Ascending aorta (tissue), 2 donors: ENCODE results near the gene MSX1. TPM values are rescaled to one million over a fixed set of nuclear protein-coding genes. Genes with fewer than 3 reads are reported as not detected.

ENCODE experiments used
- DNase-seq, 2 donors: peaks; one replicate each; pipeline ENCODE4 v3.0.0-alpha.2; 2019; ENCODE audit warnings: low spot score in 2 of 2
- H3K27ac ChIP-seq, 2 donors: fragments of 200-600 bp; sonication (generic); one replicate each; pipeline ENCODE4 v1.5.1; 2016 to 2017; ENCODE audit warnings: mild to moderate bottlenecking in 1 of 2
- H3K27me3 ChIP-seq: fragments of 200-600 bp; sonication (generic); one replicate; pipeline ENCODE4 v1.5.1; 2017
- H3K36me3 ChIP-seq, 2 donors: fragments of 200-600 bp; sonication (generic); one replicate each; pipeline ENCODE4 v1.5.1; 2016
- H3K4me1 ChIP-seq, 2 donors: fragments of 200-600 bp; sonication (generic); one replicate each; pipeline ENCODE4 v1.5.1; 2016 to 2017; ENCODE audit warnings: mild to moderate bottlenecking in 1 of 2
- H3K4me3 ChIP-seq, 2 donors: fragments of 200-600 bp; sonication (generic); one replicate each; pipeline ENCODE4 v1.5.1; 2016 to 2017; ENCODE audit warnings: mild to moderate bottlenecking in 1 of 2
- H3K9me3 ChIP-seq, 2 donors: fragments of 200-600 bp; sonication (generic); one replicate each; pipeline ENCODE4 v1.5.1; 2016
- intact Hi-C: fragments of 100-400 bp; cut with DNase I; formaldehyde crosslinking; loops from one replicate; pipeline ENCODE4 v1.15.1; 2023
- total RNA-seq: library from RNA; depleted of rRNA; stranded (reverse); fragments of >200 nt; gene quantifications from one replicate; pipeline ENCODE4 v1.1.0, GENCODE V29; 2016
- TF ChIP-seq, protein P1 (sequence below), 3 experiments: fragments of 200-600 bp in 2 of 3; fragments of 450-650 bp in 1 of 3; sonication (generic) in 2 of 3; IDR thresholded peaks; one replicate each; pipeline ENCODE4 v1.5.1; 2016 to 2019; ENCODE audit warnings: antibody characterized with exemption in 3 of 3, mild to moderate bottlenecking in 1 of 3, moderate library complexity in 1 of 3

Gene MSX1
- total RNA-seq, 1 donor from 2014 or later, result 26.0 TPM

DNA sequence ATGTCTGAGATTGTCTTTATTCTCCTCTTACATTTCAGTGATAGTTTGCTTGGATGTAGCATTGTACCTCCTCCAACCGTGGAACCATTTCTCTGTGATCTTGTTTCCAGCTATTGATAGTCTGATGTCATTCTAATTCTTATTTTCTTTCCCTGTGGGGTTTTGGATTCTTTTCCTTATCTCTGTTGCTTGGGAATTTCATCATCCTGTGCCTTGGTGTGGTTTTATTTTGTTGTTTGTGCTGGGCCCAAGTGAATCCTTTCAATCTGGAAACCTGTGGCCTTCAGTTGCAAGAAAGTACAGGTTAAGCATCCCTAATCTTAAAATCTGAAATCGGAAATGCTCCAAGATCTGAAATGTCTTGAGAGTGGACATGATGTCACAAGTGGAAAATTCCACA is 22.0 kb downstream of the MSX1 start:
- no peak overlapping the region for H3K4me3 ChIP-seq
- no peak for DNase-seq
- TF ChIP-seq, protein P1, sequence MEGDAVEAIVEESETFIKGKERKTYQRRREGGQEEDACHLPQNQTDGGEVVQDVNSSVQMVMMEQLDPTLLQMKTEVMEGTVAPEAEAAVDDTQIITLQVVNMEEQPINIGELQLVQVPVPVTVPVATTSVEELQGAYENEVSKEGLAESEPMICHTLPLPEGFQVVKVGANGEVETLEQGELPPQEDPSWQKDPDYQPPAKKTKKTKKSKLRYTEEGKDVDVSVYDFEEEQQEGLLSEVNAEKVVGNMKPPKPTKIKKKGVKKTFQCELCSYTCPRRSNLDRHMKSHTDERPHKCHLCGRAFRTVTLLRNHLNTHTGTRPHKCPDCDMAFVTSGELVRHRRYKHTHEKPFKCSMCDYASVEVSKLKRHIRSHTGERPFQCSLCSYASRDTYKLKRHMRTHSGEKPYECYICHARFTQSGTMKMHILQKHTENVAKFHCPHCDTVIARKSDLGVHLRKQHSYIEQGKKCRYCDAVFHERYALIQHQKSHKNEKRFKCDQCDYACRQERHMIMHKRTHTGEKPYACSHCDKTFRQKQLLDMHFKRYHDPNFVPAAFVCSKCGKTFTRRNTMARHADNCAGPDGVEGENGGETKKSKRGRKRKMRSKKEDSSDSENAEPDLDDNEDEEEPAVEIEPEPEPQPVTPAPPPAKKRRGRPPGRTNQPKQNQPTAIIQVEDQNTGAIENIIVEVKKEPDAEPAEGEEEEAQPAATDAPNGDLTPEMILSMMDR (IDR thresholded peaks at IDR 0.05), result no peak
- H3K4me1 ChIP-seq, result no peaks in the 10 kb centered on the region
- intact Hi-C loops, result no loop called here
- no peaks in the 10 kb centered on the region for H3K27me3 ChIP-seq
- no peaks in the 10 kb centered on the region for H3K9me3 ChIP-seq
- H3K27ac ChIP-seq, result no peak overlapping the region
- H3K36me3 ChIP-seq, result no peaks in the 10 kb centered on the region

DNA sequence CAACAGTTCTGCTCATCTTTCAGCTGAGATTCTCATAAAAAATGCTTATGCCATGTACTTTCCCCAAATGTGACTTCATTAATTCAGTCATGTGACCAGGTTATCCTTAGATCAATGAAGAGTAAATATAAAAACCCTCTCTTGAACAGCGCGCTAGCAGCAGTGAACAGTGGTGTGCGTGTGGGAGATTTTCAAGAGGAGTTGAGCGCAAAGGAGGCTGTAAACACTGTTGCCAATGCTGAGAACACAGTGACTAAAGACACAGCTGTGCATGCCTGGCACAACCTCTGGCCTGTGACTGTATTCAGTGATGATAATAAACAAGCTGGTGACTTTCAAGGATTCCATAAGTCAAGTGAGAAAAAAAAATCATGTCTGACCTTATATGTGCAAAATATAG is 25.1 kb downstream of the MSX1 start:
- no peaks in the 10 kb centered on the region for H3K36me3 ChIP-seq
- H3K27me3 ChIP-seq, result no peaks in the 10 kb centered on the region
- H3K27ac ChIP-seq, result no peak overlapping the region
- DNase-seq, result no peak
- no peaks in the 10 kb centered on the region for H3K9me3 ChIP-seq
- H3K4me3 ChIP-seq, result no peak overlapping the region
- H3K4me1 ChIP-seq, result no peaks in the 10 kb centered on the region
- intact Hi-C loops, result no loop called here
- TF ChIP-seq, protein P1 (IDR thresholded peaks at IDR 0.05), result no peak

- DNase-seq, result no peak
- H3K9me3 ChIP-seq, result no peaks in the 10 kb centered on the region
- H3K4me3 ChIP-seq, result no peak overlapping the region
- H3K27ac ChIP-seq, result no peak overlapping the region
- H3K27me3 ChIP-seq, result no peaks in the 10 kb centered on the region
- H3K36me3 ChIP-seq, result no peaks in the 10 kb centered on the region
- TF ChIP-seq, protein P1 (IDR thresholded peaks at IDR 0.05), result no peak
- intact Hi-C loops, result no loop called here
- no peaks in the 10 kb centered on the region for H3K4me1 ChIP-seq
These were observed 28.0 kb downstream of the MSX1 start for GRCh38 chr4:4887426-4887825.

DNA sequence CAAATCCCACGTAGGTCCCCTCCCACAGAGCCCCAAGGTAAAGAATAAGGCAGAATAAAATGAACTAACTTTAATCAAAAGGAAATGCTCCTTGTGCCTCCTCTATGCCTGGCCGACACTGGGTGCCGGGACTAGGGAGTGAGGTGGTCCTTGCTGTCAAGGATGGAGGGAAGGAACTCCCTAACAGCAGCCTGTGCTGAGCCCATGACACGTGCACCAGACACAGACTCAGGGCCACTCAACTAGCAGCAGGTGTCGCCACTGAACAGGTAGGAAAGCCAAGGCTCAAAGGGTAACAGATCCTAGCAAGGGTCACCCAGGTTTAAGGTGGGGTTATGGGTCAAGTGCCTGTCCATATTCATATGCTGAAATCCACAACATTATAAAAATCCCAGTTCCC is 29.2 kb downstream of the MSX1 start:
- no peak for DNase-seq
- TF ChIP-seq, protein P1 (IDR thresholded peaks at IDR 0.05), result no peak
- Histone ChIP-seq H3K4me1 (no peaks in the 10 kb centered on the region), H3K27me3 (no peaks in the 10 kb centered on the region), H3K36me3 (no peaks in the 10 kb centered on the region), H3K9me3 (no peaks in the 10 kb centered on the region), H3K27ac (no peak overlapping the region), H3K4me3 (no peak overlapping the region)
- intact Hi-C loops, result no loop called here

DNA sequence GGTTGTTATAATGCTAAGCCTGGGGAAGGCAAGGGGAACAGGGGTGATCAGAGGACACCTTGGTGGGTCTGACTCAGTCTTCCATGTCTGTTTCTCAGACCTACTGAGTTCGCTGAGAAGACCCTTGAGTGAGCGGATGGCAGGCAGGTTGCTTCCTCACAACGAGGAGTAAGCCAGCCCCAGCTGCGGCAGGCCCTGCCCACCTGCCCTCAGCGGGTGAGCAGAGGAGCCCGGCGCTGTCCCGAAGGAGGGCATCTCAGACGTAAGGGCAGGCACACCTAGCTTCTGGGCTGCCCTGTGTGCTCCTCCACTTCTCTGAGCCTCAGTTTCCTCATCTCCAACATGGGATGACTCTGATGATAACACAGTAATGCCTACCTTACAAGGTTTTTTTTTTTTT is 30.3 kb downstream of the MSX1 start:
- intact Hi-C loops, result no loop called here

More for the DNA sequence above, 30.3 kb downstream of the MSX1 start:
- TF ChIP-seq, protein P1 (IDR thresholded peaks at IDR 0.05), result no peak
- Histone ChIP-seq H3K36me3 (no peaks in the 10 kb centered on the region), H3K27ac (no peak overlapping the region), H3K9me3 (no peaks in the 10 kb centered on the region), H3K4me1 (no peaks in the 10 kb centered on the region), H3K27me3 (no peaks in the 10 kb centered on the region), H3K4me3 (no peak overlapping the region)
- DNase-seq, result no peak
